CD4-positive, alpha-beta T cell treated with Interleukin-17A for 1 hour (primary cell): Measurements from ENCODE around the gene ADARB1.

ENCODE experiments used
- DNase-seq: peaks from one replicate; pipeline ENCODE4 v3.0.0-alpha.2; 2020

The ADARB1 gene

DNA sequence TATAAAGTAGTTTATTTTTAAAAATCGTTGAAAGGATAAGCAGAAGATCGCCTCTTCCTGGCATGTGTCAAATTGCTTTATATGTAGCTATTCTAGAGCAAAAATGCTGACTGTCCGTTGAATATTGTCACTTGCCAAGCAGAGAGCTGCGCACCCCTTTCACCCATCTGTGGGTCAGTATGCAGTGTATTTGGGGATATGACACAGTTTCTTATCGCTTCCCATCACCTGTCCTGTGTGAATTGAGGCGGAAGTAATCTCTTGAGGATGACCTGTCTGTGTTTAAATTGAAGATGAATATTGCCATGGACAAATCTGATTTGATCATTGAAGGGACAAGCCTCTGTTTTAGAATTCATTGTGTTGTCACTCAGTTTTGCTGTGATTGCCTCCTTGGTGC lies 161.1 kb downstream of the ADARB1 start:
- no peak for DNase-seq

DNA sequence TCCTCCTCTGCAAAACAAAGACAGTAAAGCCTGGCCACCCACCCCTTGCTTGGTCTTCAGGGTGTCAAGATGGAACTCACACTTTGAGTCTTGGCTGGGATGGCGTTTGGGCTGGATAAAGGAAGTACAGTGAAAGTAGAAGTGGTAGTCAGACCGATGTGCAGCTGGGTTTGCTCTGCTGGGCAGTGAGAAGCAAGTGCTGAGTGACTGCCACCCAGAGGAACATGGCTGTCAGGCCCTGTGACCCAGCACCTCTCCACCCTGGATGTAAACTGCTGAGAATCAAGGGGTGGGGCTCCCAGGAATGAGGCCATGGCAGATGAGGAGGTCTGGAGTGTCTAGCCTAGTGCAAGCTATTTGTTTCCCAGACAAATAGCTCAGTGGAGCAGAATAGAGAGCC lies 162.1 kb downstream of the ADARB1 start:
- peak; percentile 25 for DNase-seq

GRCh38 chr21:45237401-45237800 lies 163.0 kb downstream of the ADARB1 start:
- DNase-seq, result no peak

GRCh38 chr21:45241357-45241756 lies 167.0 kb downstream of the ADARB1 start:
- no peak for DNase-seq

DNA sequence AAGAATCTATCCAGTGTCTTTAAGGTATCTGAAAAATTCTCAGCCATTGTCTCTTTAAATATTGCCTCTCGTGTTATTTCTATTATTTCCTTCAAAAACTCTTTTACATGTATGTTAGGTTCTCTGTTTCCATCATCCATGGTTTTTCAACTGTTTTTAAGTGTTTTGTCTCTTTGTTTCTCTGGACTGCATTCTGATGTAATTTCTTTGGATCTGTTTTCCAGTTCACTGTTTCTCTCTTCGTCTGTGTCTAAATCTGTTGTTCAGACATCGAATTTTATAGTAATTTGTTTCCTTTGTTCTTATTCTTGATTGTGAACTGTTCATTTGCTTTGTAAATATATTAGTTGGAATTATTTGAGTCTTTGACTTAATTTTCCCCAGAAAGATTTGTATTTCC lies 169.2 kb downstream of the ADARB1 start:
- no peak for DNase-seq

DNA sequence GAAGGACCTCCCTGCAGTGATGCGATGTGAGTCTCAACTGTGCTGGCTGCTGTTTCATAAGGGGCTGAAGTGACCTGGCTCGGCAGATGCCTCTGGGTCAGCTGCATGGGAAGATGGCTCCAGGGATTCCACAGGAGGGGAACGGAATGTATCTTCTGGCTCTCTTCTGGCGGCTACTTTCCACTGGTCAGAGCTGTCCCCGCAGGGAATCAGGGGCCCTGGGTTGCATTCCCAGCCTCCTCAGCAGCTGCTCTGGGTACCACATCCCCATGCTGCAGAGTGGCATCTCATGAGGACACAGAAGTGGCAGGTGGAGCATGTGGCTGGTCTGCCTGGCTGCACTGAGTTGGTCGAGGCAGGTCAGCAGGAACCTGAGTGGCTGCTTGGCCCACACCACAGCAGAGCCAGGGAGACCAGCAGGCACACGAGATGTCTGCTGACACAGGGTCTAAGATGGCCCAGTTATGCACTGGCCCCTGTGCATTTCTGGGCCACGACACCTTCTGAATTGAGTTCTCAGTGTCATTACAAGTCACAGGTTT lies 170.5 kb downstream of the ADARB1 start:
- no peak for DNase-seq

GRCh38 chr21:45246386-45247320 lies 172.3 kb downstream of the ADARB1 start:
- no peak for DNase-seq

GRCh38 chr21:45248301-45248892 lies 174.0 kb downstream of the ADARB1 start:
- no peak for DNase-seq

- DNase-seq, result no peak
Observed at GRCh38 chr21:45248893-45249381, 174.6 kb downstream of the ADARB1 start.

- DNase-seq, result no peak
Observed at GRCh38 chr21:45249626-45250025, 175.2 kb downstream of the ADARB1 start.

GRCh38 chr21:45250272-45250671 lies 175.9 kb downstream of the ADARB1 start:
- DNase-seq, result no peak

DNA sequence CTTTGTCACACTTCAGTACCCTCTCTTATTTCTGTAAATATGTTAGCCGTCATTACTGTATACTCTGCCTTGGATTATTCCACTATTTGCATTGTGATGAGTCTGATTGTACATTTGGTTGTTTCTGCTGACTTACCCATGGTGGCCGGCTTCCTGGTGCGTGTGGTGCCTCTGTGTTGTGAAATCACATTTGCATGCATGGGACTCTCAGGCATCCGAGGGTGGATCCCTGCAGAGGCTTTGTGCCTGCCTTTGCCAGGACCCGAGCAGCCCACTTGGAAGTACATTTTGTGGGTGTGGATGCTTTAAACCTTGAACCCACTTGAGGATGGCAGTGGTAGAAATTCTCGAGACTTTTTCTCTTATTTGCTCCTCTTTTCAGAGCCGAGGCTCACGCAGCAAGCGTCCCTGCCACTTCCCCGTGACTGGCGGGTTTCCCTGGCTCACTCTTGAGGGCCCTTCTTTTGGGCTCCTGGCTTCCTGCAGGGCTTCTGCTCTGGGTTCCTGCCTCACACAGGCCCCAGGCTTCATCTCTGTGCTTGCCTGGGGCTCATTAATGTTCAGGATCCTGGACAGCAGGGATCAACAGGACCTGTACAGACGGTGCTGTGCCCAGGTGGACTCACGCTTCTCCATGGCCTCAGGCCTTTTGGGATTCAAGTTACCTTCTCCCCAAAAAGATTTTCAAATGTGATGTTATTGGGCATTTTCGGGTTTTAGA lies 176.7 kb downstream of the ADARB1 start:
- no peak for DNase-seq

DNA sequence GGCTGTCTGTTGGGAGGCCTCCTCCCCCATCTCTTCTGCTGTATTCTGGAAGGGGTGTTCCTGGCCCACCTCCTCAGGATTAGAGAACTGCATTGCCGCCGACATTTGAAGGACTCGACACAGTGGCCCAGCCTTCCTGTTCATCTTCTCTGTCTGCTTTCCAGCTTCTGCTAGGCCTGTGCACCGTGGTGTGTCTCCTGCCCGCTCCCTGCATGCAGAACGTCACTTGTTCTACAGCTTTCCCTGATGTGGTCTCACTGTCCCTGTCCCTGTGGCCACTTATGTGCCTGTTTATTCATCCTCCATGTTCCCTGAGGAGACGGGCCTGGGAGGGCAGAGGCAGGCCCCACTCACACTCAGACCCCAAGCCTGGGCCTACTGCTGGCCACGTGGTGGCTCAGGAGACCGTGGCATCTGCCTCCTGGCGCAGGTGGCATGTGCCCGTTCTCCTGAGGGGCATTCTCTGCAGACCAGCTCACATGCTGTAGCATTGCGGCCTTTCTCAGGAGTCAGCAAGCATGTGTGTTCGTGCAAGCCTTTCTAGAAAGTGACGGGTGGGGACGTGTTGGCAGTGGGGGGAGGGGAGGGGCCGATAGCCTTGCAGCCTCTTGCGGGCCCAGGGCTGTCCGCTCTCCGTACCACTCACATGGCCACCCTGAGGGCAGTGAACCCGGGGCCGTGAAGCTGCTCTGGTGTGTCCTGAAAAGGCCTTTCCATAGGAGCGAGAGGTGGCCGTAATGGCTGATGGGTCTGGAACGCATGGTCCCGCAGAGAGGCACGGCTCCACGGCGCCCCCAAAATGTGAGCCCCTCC lies 177.5 kb downstream of the ADARB1 start:
- DNase-seq, result no peak

- no peak for DNase-seq
Observed at GRCh38 chr21:45252448-45252925, 178.1 kb downstream of the ADARB1 start.

- DNase-seq, result no peak
Observed at GRCh38 chr21:45253180-45253579, 178.8 kb downstream of the ADARB1 start.

- no peak for DNase-seq
Observed at GRCh38 chr21:45253633-45254459, 179.5 kb downstream of the ADARB1 start.

GRCh38 chr21:45254460-45254930 lies 180.1 kb downstream of the ADARB1 start:
- DNase-seq, result no peak

DNA sequence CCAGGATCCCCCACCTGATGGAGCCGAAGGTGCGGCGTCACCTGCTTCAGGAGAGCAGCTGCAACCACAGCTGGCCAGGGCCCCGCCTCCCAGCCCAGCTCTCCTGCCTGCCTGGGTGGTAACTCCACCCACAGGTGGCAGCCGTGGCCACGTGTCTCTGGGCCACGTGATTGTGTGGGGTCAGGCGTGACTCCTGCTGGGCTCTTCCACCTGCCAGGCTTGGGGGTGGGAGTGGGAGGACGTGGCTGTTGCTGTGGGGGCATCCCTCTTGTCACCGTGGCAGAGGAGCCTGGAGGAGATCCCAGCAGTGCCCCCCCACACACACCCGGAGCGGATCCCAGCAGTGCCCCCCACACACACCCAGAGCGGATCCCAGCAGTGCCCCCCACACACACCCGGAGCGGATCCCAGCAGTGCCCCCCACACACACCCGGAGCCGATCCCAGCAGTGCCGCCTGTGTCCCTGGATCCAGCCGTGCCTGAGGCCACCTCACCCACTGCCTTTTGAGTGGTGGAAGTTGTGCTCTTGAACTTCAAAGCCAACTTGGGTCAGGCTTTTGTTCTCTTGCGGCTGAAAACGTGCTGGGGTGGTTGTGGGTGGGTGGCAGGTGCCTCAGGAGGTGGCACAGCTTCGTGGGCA lies 181.1 kb downstream of the ADARB1 start:
- DNase-seq, result peak; percentile 50

DNA sequence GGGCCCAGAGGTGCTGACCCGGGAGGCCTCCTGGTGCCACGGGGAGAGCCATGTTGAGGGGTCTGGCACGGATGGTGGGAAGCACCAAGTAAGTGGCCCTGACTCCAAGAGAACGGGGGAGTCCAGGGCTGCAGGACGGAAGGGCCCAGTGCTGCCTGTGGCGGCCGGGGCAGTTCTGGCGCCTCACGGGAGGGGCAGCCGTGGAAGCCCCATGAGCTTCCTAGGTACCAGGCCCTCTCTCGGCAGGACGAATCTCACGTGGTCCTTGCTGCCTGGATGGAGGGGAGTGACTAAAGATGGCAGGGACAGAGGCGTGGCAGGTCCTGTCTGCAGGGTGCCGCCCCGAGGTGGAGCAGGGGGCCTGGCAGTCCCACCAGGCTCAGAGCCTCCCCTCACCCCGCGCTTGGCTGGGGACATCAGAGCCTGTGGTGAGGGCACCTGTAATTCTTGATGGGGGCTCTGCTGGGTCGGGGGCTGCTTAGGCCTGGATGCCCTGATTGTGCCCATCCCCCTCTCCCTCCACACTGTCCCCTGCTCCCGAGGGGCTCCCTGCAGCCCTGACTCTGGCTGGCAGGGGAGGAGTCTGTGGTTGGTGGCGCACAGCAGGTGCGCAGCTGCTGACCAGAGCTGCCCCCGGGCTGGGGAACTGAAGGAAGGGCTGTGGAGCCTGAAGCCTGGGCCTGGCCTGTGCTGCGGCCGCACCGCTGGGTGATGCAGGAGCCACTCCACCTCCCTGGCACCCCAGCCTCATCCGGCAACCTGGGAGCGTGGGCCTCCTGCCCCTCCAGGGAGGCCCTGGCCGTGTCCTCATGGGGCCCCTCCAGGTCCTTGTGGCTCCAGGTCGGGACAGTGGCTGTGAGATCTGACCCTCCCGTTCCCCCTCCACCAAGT lies 181.9 kb downstream of the ADARB1 start:
- no peak for DNase-seq
